HEK293 (cell line): ENCODE measurements around the gene LRCH1.

ENCODE experiments used
- CTCF ChIA-PET: fragments of 350-600 bp; formaldehyde crosslinking; extraction: SDS; loops from one replicate; lab custom pipeline; 2021; ENCODE audit warnings: antibody characterized with exemption; lab: Yijun Ruan, JAX
- POLR2A ChIA-PET: fragments of 300-600 bp; formaldehyde crosslinking; extraction: SDS; loops from one replicate; lab custom pipeline; 2020; ENCODE audit warnings: antibody characterized with exemption, inconsistent platforms; lab: Yijun Ruan, JAX
- H3K27ac ChIP-seq: fragments of 200-500 bp; sonication (Bioruptor generic); 2 replicates; pipeline ENCODE4 v1.5.1; 2014; ENCODE audit warnings: low read depth, low read length, control low read depth, inconsistent platforms; ENCODE audit errors: extremely low read depth
- H3K36me3 ChIP-seq, 2 experiments: fragments of 200-500 bp in 1 of 2; sonication (Bioruptor generic) in 1 of 2; 1 replicate in 1 of 2; 2 replicates in 1 of 2; pipeline ENCODE4 v1.5.1; 2014 to 2017; ENCODE audit warnings: inconsistent platforms in 2 of 2, low read length in 2 of 2; ENCODE audit not compliant: control insufficient read depth in 2 of 2, insufficient read depth in 1 of 2
- H3K4me1 ChIP-seq: fragments of 200-500 bp; sonication (Bioruptor generic); 2 replicates; pipeline ENCODE4 v1.5.1; 2014; ENCODE audit warnings: mild to moderate bottlenecking, low read length, inconsistent platforms; ENCODE audit not compliant: control insufficient read depth, insufficient read depth
- H3K4me3 ChIP-seq: 2 replicates; pipeline ENCODE4 v1.5.1; 2011; ENCODE audit warnings: low read depth, mild to moderate bottlenecking, control low read depth, low read length, moderate library complexity
- H3K9me3 ChIP-seq: fragments of 200-500 bp; sonication (Bioruptor generic); 2 replicates; pipeline ENCODE4 v1.5.1; 2014; ENCODE audit warnings: low read depth, low read length, inconsistent platforms; ENCODE audit not compliant: control insufficient read depth, insufficient read depth
- AEBP2 ChIP-seq: fragments of 450-650 bp; formaldehyde crosslinking; IDR thresholded peaks from 2 replicates; pipeline ENCODE4 v1.5.1; 2016; ENCODE audit warnings: missing biosample characterization, missing genetic modification characterization, borderline replicate concordance
- FEZF1 ChIP-seq: fragments of 450-650 bp; formaldehyde crosslinking; IDR thresholded peaks from 2 replicates; pipeline ENCODE4 v1.5.1; 2016; ENCODE audit warnings: missing biosample characterization, missing genetic modification characterization
- HOXC10 ChIP-seq: sonication (generic); formaldehyde crosslinking; IDR thresholded peaks from 2 replicates; pipeline ENCODE4 v1.8.1; 2023; ENCODE audit warnings: mild to moderate bottlenecking, missing genetic modification reagents
- SCRT1 ChIP-seq: fragments of 450-650 bp; formaldehyde crosslinking; IDR thresholded peaks from 2 replicates; pipeline ENCODE4 v1.5.1; 2016; ENCODE audit warnings: missing biosample characterization, missing genetic modification characterization, borderline replicate concordance
- SP3 ChIP-seq: fragments of 450-650 bp; formaldehyde crosslinking; IDR thresholded peaks from 2 replicates; pipeline ENCODE4 v1.5.1; 2016; ENCODE audit warnings: missing biosample characterization, missing genetic modification characterization
- ZBTB7A ChIP-seq: fragments of 450-650 bp; formaldehyde crosslinking; IDR thresholded peaks from 2 replicates; pipeline ENCODE4 v1.5.1; 2016; ENCODE audit warnings: low read depth, missing biosample characterization, missing genetic modification characterization
- ZIC2 ChIP-seq: fragments of 450-650 bp; formaldehyde crosslinking; IDR thresholded peaks from 2 replicates; pipeline ENCODE4 v1.5.1; 2016; ENCODE audit warnings: missing biosample characterization, missing genetic modification characterization
- ZNF10 ChIP-seq: fragments of 450-650 bp; formaldehyde crosslinking; IDR thresholded peaks from 2 replicates; pipeline ENCODE4 v1.5.1; 2017; ENCODE audit warnings: missing biosample characterization, missing genetic modification characterization
- ZNF112 ChIP-seq: fragments of 450-650 bp; formaldehyde crosslinking; IDR thresholded peaks from 2 replicates; pipeline ENCODE4 v1.5.0; 2017; ENCODE audit warnings: missing biosample characterization, missing genetic modification characterization
- ZNF175 ChIP-seq: fragments of 450-650 bp; formaldehyde crosslinking; IDR thresholded peaks from 2 replicates; pipeline ENCODE4 v1.5.1; 2016; ENCODE audit warnings: missing biosample characterization, missing genetic modification characterization
- ZNF274 ChIP-seq, 2 experiments: fragments of 200-500 bp in 1 of 2; fragments of 450-650 bp in 1 of 2; sonication (Bioruptor generic) in 1 of 2; formaldehyde crosslinking in 1 of 2; IDR thresholded peaks; 2 replicates each; pipeline versions ENCODE4 v1.5.1 to v1.6.1; 2014 to 2016; ENCODE audit warnings: borderline replicate concordance in 1 of 2, inconsistent platforms in 1 of 2, low read length in 1 of 2, missing biosample characterization in 1 of 2, missing genetic modification characterization in 1 of 2
- ZNF324 ChIP-seq: fragments of 450-650 bp; formaldehyde crosslinking; IDR thresholded peaks from 2 replicates; pipeline ENCODE4 v1.5.1; 2016; ENCODE audit warnings: missing biosample characterization, missing genetic modification characterization
- ZNF350 ChIP-seq: fragments of 450-650 bp; formaldehyde crosslinking; IDR thresholded peaks from 2 replicates; pipeline ENCODE4 v1.5.0; 2017; ENCODE audit warnings: missing biosample characterization, mild to moderate bottlenecking, missing genetic modification characterization
- ZNF37A ChIP-seq: fragments of 450-650 bp; IDR thresholded peaks from 2 replicates; pipeline ENCODE4 v1.5.1; 2018; ENCODE audit warnings: missing biosample characterization, missing genetic modification characterization
- ZNF501 ChIP-seq: fragments of 450-650 bp; formaldehyde crosslinking; IDR thresholded peaks from 2 replicates; pipeline ENCODE4 v1.5.1; 2016; ENCODE audit warnings: missing biosample characterization, missing genetic modification characterization
- ZNF514 ChIP-seq: fragments of 450-650 bp; formaldehyde crosslinking; IDR thresholded peaks from 2 replicates; pipeline ENCODE4 v1.5.1; 2016; ENCODE audit warnings: missing biosample characterization, missing genetic modification characterization
- ZNF621 ChIP-seq: fragments of 450-650 bp; formaldehyde crosslinking; IDR thresholded peaks from 2 replicates; pipeline ENCODE4 v1.5.1; 2017; ENCODE audit warnings: missing biosample characterization, missing genetic modification characterization
- ZNF623 ChIP-seq: fragments of 450-650 bp; formaldehyde crosslinking; IDR thresholded peaks from 2 replicates; pipeline ENCODE4 v1.5.1; 2016; ENCODE audit warnings: missing biosample characterization, missing genetic modification characterization
- ZNF645 ChIP-seq: fragments of 450-650 bp; formaldehyde crosslinking; IDR thresholded peaks from 2 replicates; pipeline ENCODE4; 2016; ENCODE audit warnings: missing biosample characterization, missing genetic modification characterization
- ZNF664 ChIP-seq: fragments of 450-650 bp; formaldehyde crosslinking; IDR thresholded peaks from 2 replicates; pipeline ENCODE4 v1.5.1; 2016; ENCODE audit warnings: missing biosample characterization, missing genetic modification characterization
- ZNF701 ChIP-seq: fragments of 450-650 bp; formaldehyde crosslinking; IDR thresholded peaks from 2 replicates; pipeline ENCODE4 v1.5.1; 2016; ENCODE audit warnings: missing biosample characterization, missing genetic modification characterization
- ZNF76 ChIP-seq: fragments of 450-650 bp; formaldehyde crosslinking; IDR thresholded peaks from 2 replicates; pipeline ENCODE4; 2016; ENCODE audit warnings: low read depth, missing biosample characterization, missing genetic modification characterization, borderline replicate concordance
- ZNF776 ChIP-seq: fragments of 450-650 bp; formaldehyde crosslinking; IDR thresholded peaks from 2 replicates; pipeline ENCODE4 v1.5.0; 2017; ENCODE audit warnings: missing biosample characterization, missing genetic modification characterization, borderline replicate concordance
- ZNF830 ChIP-seq: fragments of 450-650 bp; IDR thresholded peaks from 2 replicates; pipeline ENCODE4 v1.5.0; 2018; ENCODE audit warnings: missing biosample characterization, missing genetic modification characterization, low read depth, mild to moderate bottlenecking, moderate library complexity

LRCH1 gene

GRCh38 chr13:46595885-46596275, 42.9 kb downstream of the LRCH1 start:
- no peak for TF ChIP-seq AEBP2 (tag by site-specific recombination)
- no peak for TF ChIP-seq ZNF645 (tag by site-specific recombination)
- TF ChIP-seq ZNF701 (tag by site-specific recombination), result no peak
- no peak for TF ChIP-seq ZNF664 (tag by site-specific recombination)
- no peak for TF ChIP-seq SP3 (tag by site-specific recombination)
- no peak for TF ChIP-seq ZNF621 (tag by site-specific recombination)
- no peak for TF ChIP-seq ZNF623 (tag by site-specific recombination)
- TF ChIP-seq HOXC10, result no peak
- no peak for TF ChIP-seq ZNF112 (tag by site-specific recombination)
- TF ChIP-seq ZBTB7A, result no peak
- TF ChIP-seq ZNF37A (tag by site-specific recombination), result no peak
- TF ChIP-seq ZNF350 (tag by site-specific recombination), result no peak
- no peak for TF ChIP-seq ZNF830 (tag by site-specific recombination)
- no peak for TF ChIP-seq SCRT1 (tag by site-specific recombination)
- TF ChIP-seq ZNF10 (tag by site-specific recombination), result no peak
- Histone ChIP-seq H3K4me3 (no peak overlapping the region), H3K27ac (no peak overlapping the region), H3K9me3 (no peaks in the 10 kb centered on the region), H3K36me3 (no peaks in the 10 kb centered on the region), H3K4me1 (peaks cover 12% of the 10 kb centered on the region)
- ChIA-PET POLR2A (interaction anchor here (0.6 kb wide), 1 partner anchor 106 kb away, joined by 3 read pairs; no protein-coding TSS in a partner anchor), CTCF (interaction anchor here (0.6 to 1.0 kb wide), 4 partner anchors 8 to 133 kb away, joined by 3 read pairs; no protein-coding TSS in a partner anchor)

DNA sequence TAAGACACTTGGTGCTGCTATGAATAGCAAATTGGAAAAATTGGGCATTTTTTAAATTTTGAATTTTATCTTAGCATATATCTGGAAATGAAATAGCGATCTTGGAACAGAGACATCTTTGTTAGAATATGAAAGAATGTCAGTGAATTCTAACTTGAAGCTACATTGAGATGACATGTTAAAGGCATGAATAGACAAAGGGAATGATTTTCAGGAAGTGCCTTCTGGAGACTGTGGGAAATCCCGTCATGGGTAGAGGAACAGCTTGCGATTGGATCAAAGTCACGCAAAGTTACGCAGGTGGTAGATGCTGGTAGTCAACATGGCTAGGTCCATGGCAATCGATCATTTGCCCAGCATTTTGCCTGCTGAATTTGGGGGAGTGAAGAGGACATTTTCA, 43.5 kb downstream of the LRCH1 start:
- no peak overlapping the region for H3K27ac ChIP-seq
- TF ChIP-seq ZNF501 (tag by site-specific recombination), result no peak
- TF ChIP-seq ZNF175 (tag by site-specific recombination), result no peak
- no peak for TF ChIP-seq ZNF324
- no peak for TF ChIP-seq ZNF274 (IDR thresholded peaks at IDR 0.05; ENCODE audit: low read length)
- no peak for TF ChIP-seq ZNF274 (tag by site-specific recombination; IDR thresholded peaks at IDR 0.05; ENCODE audit: borderline replicate concordance)
- TF ChIP-seq FEZF1 (tag by site-specific recombination), result no peak
- no peak for TF ChIP-seq ZNF76
- H3K9me3 ChIP-seq, result no peaks in the 10 kb centered on the region
- no peak overlapping the region for H3K4me3 ChIP-seq
- H3K36me3 ChIP-seq, result no peaks in the 10 kb centered on the region
- H3K4me1 ChIP-seq, result peaks cover 12% of the 10 kb centered on the region
- CTCF ChIA-PET, result interaction anchor here (0.7 to 0.8 kb wide), 2 partner anchors 9 to 44 kb away, joined by 3 read pairs; no protein-coding TSS in a partner anchor
- POLR2A ChIA-PET, result no interaction called here

- no peak overlapping the region for H3K27ac ChIP-seq
- POLR2A ChIA-PET, result no interaction called here
- CTCF ChIA-PET, result no interaction called here
These were observed 45.3 kb downstream of the LRCH1 start for GRCh38 chr13:46598140-46598819.

More at GRCh38 chr13:46598140-46598819, 45.3 kb downstream of the LRCH1 start:
- Histone ChIP-seq H3K4me1 (peaks cover 12% of the 10 kb centered on the region), H3K4me3 (no peak overlapping the region), H3K36me3 (no peaks in the 10 kb centered on the region), H3K9me3 (no peaks in the 10 kb centered on the region)
- TF ChIP-seq ZNF623 (tag by site-specific recombination) (no peak), ZNF514 (tag by site-specific recombination) (no peak), ZIC2 (tag by site-specific recombination) (no peak), ZNF776 (tag by site-specific recombination) (no peak)
